HCT116 (cell line): ENCODE measurements around the gene ALLC. TPM values are rescaled to one million over a fixed set of nuclear protein-coding genes. Genes with fewer than 3 reads are reported as not detected.

Experiments used
- ATAC-seq: fragments of 200-7000 bp; cut with Tn5 transposase; 2 replicates; pipeline ENCODE4 v1.9.1; 2020; ENCODE audit warnings: mild to moderate bottlenecking, moderate library complexity
- BruUV-seq: library from RNA; stranded (reverse); fragments of 400-500 nt; replicated peaks from 2 replicates; lab custom pipeline; 2021; lab: Mats Ljungman, UMichigan
- CTCF ChIA-PET: fragments of 300-600 bp; sonication (Branson Sonifier 250); formaldehyde crosslinking; loops from one replicate; lab custom pipeline; 2021; ENCODE audit warnings: antibody characterized with exemption; lab: Charles Lee
- POLR2A ChIA-PET: fragments of 300-600, 350-600 bp; sonication (Branson Sonifier 250); formaldehyde crosslinking; loops from one replicate; lab custom pipeline; 2021; ENCODE audit warnings: antibody characterized with exemption; lab: Charles Lee
- RAD21 ChIA-PET, 2 experiments: fragments of 300-600 bp; sonication (Branson Sonifier 250); formaldehyde crosslinking; loops; one replicate each; lab custom pipeline; 2023; ENCODE audit warnings: low total read pairs in 2 of 2; ENCODE audit not compliant: uncharacterized antibody in 2 of 2, unreplicated experiment in 2 of 2, low non-redundant PET in 1 of 2; lab: Charles Lee
- DNase-seq: peaks from one replicate; pipeline ENCODE4 v3.0.0-alpha.2; 2010; ENCODE audit warnings: low read depth, low spot score
- H2AFZ ChIP-seq: fragments of 200-600 bp; shearing (Covaris generic), sonication (generic); 2 replicates; pipeline ENCODE4 v1.6.1; 2017; ENCODE audit warnings: low read depth, mixed run types, mixed read lengths, antibody characterized with exemption, low read length; ENCODE audit not compliant: poor library complexity, severe bottlenecking
- H3K27ac ChIP-seq: 2 replicates; pipeline ENCODE4 v1.5.1; 2012; ENCODE audit warnings: low read depth, low read length
- H3K27me3 ChIP-seq: fragments of 200-600 bp; sonication (generic); 2 replicates; pipeline ENCODE4 v1.6.1; 2016; ENCODE audit warnings: mixed run types, low read length, mixed read lengths; ENCODE audit not compliant: insufficient read depth
- H3K36me3 ChIP-seq, 2 experiments: fragments of 200-500 bp in 1 of 2; fragments of 200-600 bp in 1 of 2; sonication (Bioruptor generic) in 1 of 2; sonication (generic) in 1 of 2; 2 replicates each; pipeline versions ENCODE4 v1.5.1 to v1.6.1; 2014 to 2016; ENCODE audit warnings: low read length in 2 of 2, inconsistent platforms in 1 of 2, mixed read lengths in 1 of 2, mixed run types in 1 of 2; ENCODE audit not compliant: insufficient read depth in 2 of 2, control insufficient read depth in 1 of 2
- H3K4me1 ChIP-seq, 2 experiments: fragments of 200-600 bp in 1 of 2; sonication (generic) in 1 of 2; 2 replicates each; pipeline versions ENCODE4 v1.5.1 to v1.6.1; 2012 to 2017; ENCODE audit warnings: low read length in 2 of 2, inconsistent platforms in 1 of 2, mild to moderate bottlenecking in 1 of 2, mixed read lengths in 1 of 2, mixed run types in 1 of 2, moderate library complexity in 1 of 2; ENCODE audit not compliant: insufficient read depth in 2 of 2, control insufficient read depth in 1 of 2
- H3K4me2 ChIP-seq: fragments of 200-600 bp; sonication (generic); 2 replicates; pipeline ENCODE4 v1.6.1; 2017; ENCODE audit warnings: mixed run types, low read length, mixed read lengths
- H3K4me3 ChIP-seq, 2 experiments: fragments of 200-600 bp in 1 of 2; sonication (generic) in 1 of 2; replicated peaks in 1 of 2; 2 replicates each; pipeline ENCODE4 v1.5.1; 2011 to 2016; ENCODE audit warnings: low read length in 2 of 2, control low read depth in 1 of 2, low read depth in 1 of 2, mild to moderate bottlenecking in 1 of 2, mixed read lengths in 1 of 2, mixed run types in 1 of 2
- H3K79me2 ChIP-seq: fragments of 200-600 bp; sonication (generic); 2 replicates; pipeline ENCODE4 v1.6.1; 2017; ENCODE audit warnings: mild to moderate bottlenecking, mixed run types, low read length, moderate library complexity, mixed read lengths; ENCODE audit not compliant: insufficient read depth
- H3K9ac ChIP-seq: fragments of 200-600 bp; sonication (generic); 2 replicates; pipeline ENCODE4 v1.6.1; 2016; ENCODE audit warnings: low read length, mixed read lengths
- H3K9me2 ChIP-seq: fragments of 200-600 bp; sonication (generic), shearing (Covaris generic); 2 replicates; pipeline ENCODE4 v1.6.1; 2017; ENCODE audit warnings: mixed run types, mild to moderate bottlenecking, moderate library complexity; ENCODE audit not compliant: insufficient read depth
- H3K9me3 ChIP-seq, 2 experiments: fragments of 200-500 bp in 1 of 2; fragments of 200-600 bp in 1 of 2; sonication (Bioruptor generic) in 1 of 2; sonication (generic) in 1 of 2; 2 replicates each; pipeline ENCODE4 v1.6.1; 2014 to 2017; ENCODE audit warnings: low read length in 2 of 2, mixed read lengths in 2 of 2, inconsistent platforms in 1 of 2, low read depth in 1 of 2, mild to moderate bottlenecking in 1 of 2, mixed run types in 1 of 2, moderate library complexity in 1 of 2; ENCODE audit not compliant: control insufficient read depth in 1 of 2, insufficient read depth in 1 of 2
- H4K20me1 ChIP-seq: fragments of 200-600 bp; sonication (generic), shearing (Covaris generic); 2 replicates; pipeline ENCODE4 v1.6.1; 2017; ENCODE audit warnings: mixed run types, mild to moderate bottlenecking, moderate library complexity; ENCODE audit not compliant: insufficient read depth
- CBX3 ChIP-seq: IDR thresholded peaks from 2 replicates; pipeline ENCODE4 v1.6.1; 2012; ENCODE audit warnings: low read depth
- CEBPB ChIP-seq: IDR thresholded peaks from 2 replicates; pipeline ENCODE4 v1.6.1; 2012; ENCODE audit warnings: low read depth
- EGR1 ChIP-seq: IDR thresholded peaks from 2 replicates; pipeline ENCODE4 v1.6.1; 2012; ENCODE audit warnings: low read depth
- ELF1 ChIP-seq: IDR thresholded peaks from 2 replicates; pipeline ENCODE4 v1.6.1; 2012; ENCODE audit warnings: low read depth, borderline replicate concordance
- EZH2 ChIP-seq: fragments of 200-600 bp; sonication (generic); IDR thresholded peaks from 2 replicates; pipeline ENCODE4 v1.6.1; 2017; ENCODE audit warnings: antibody characterized with exemption, mixed run types
- EZH2phosphoT487 ChIP-seq: fragments of 200-600 bp; IDR thresholded peaks from 2 replicates; pipeline ENCODE4 v1.6.1; 2018; ENCODE audit warnings: antibody characterized with exemption, borderline replicate concordance
- FOSL1 ChIP-seq: IDR thresholded peaks from 2 replicates; pipeline ENCODE4 v1.6.1; 2012; ENCODE audit warnings: low read depth
- MAX ChIP-seq: IDR thresholded peaks from 2 replicates; pipeline ENCODE4 v1.6.1; 2012
- POLR2A ChIP-seq: IDR thresholded peaks from 2 replicates; pipeline ENCODE4 v1.7.0; 2011; ENCODE audit warnings: borderline replicate concordance; ENCODE audit not compliant: insufficient read depth, insufficient read length; ENCODE audit errors: extremely low read depth
- POLR2AphosphoS5 ChIP-seq: IDR thresholded peaks from 2 replicates; pipeline ENCODE4 v1.6.1; 2011; ENCODE audit warnings: mild to moderate bottlenecking, low read depth, low read length, moderate library complexity
- REST ChIP-seq: IDR thresholded peaks from 2 replicates; pipeline ENCODE4 v1.6.1; 2012; ENCODE audit warnings: low read depth
- SIN3A ChIP-seq: IDR thresholded peaks from 2 replicates; pipeline ENCODE4 v1.6.1; 2012; ENCODE audit warnings: low read depth
- TCF7L2 ChIP-seq: IDR thresholded peaks from 2 replicates; pipeline ENCODE4 v1.7.0; 2011; ENCODE audit warnings: borderline replicate concordance, inconsistent platforms; ENCODE audit not compliant: insufficient read depth, insufficient read length; ENCODE audit errors: extremely low read depth
- YY1 ChIP-seq: IDR thresholded peaks from 2 replicates; pipeline ENCODE4 v1.6.1; 2011; ENCODE audit warnings: low read length, low read depth, moderate library complexity, mild to moderate bottlenecking; ENCODE audit not compliant: insufficient replicate concordance; ENCODE audit errors: extremely low read depth
- ZFX ChIP-seq: fragments of 450-650 bp; IDR thresholded peaks from 2 replicates; pipeline ENCODE4 v1.6.1; 2017
- ZNF274 ChIP-seq: fragments of 200-500 bp; sonication (Bioruptor generic); IDR thresholded peaks from 2 replicates; pipeline ENCODE4 v1.6.1; 2014; ENCODE audit warnings: mild to moderate bottlenecking, low read depth, low read length, inconsistent platforms
- intact Hi-C: fragments of 100-400 bp; cut with micrococcal nuclease; formaldehyde crosslinking; loops from 2 replicates; pipeline ENCODE4 v1.10.0; 2022
- total RNA-seq: library from RNA; stranded (reverse); gene quantifications from one replicate; pipeline ENCODE4 v1.2.1, GENCODE V29; 2021; ENCODE audit not compliant: unreplicated experiment

ALLC gene
- total RNA-seq, 1 experiment from 2014 or later = not detected

GRCh38 chr2:3631161-3631850, 26.7 kb upstream of the ALLC start:
- ChIA-PET POLR2A (no interaction called here), CTCF (no interaction called here), RAD21 (no interaction called here)
- Histone ChIP-seq H3K4me3 (no peak overlapping the region), H3K79me2 (no peaks in the 10 kb centered on the region), H3K4me1 (peaks cover 0 to 6% of the 10 kb centered on the region in 2 experiments; a peak in 2 of 4 replicates), H2AFZ (no peak overlapping the region), H3K9ac (no peak overlapping the region), H3K9me3 (no peaks in the 10 kb centered on the region), H3K27ac (no peak overlapping the region), H3K36me3 (no peaks in the 10 kb centered on the region), H3K27me3 (no peaks in the 10 kb centered on the region), H4K20me1 (no peaks in the 10 kb centered on the region), H3K9me2 (no peaks in the 10 kb centered on the region), H3K4me2 (no peak overlapping the region)
- ATAC-seq = no peak
- BruUV-seq = no TSS peak
- DNase-seq = no peak
- intact Hi-C loops = no loop called here
- TF ChIP-seq YY1 = no peak
- no peak for TF ChIP-seq ZNF274
- TF ChIP-seq POLR2A = no peak
- TF ChIP-seq EZH2phosphoT487 = no peak
- no peak for TF ChIP-seq ELF1
- TF ChIP-seq EGR1 = no peak
- no peak for TF ChIP-seq ZFX
- TF ChIP-seq CBX3 = no peak
- TF ChIP-seq FOSL1 = no peak
- TF ChIP-seq EZH2 = no peak
- TF ChIP-seq CEBPB = no peak
- TF ChIP-seq POLR2AphosphoS5 = no peak
- TF ChIP-seq TCF7L2 = no peak
- no peak for TF ChIP-seq SIN3A
- TF ChIP-seq MAX = no peak
- no peak for TF ChIP-seq REST
